ENCODE data around the gene POLD1.

POLD1 gene

DNA sequence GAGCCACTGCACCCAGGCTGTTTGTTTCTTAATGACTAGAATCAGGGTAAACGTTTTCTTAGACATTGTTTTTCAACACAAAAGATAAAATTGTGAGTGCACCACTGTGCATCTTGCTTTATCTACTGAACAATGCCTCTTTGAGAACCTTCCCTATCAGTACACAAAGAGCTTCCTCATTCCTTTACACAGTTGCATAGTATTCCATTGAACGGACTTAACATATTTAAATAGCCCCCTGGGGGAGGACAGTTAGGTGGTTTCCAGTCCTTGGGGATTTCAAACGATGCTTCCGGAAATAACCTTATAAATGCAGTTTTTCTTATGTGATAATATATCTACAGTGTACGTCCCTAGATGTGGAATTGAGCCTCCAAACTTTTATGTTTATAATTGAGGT, 8.6 kb downstream of the POLD1 start:
- no peak for DNase-seq

DNA sequence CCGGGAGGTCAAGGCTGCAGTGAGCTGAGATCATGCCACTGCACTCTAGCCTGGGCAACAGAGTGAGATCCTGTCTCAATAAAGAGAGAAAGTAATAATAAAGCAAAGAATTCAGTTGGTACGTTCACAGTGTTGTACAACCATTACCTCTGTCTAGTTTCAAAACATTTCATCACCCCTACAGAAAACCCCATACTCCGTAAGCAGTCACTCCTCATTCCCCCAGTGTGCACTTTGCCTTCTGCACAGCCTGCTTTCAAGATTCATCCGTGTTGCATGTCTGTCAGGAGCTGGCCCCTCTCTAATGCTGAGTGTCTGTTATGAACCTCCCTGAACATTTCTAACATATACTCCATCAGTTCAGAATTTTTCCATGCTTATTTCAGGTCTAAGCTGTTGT, 9.4 kb downstream of the POLD1 start:
- no peak for DNase-seq

DNA sequence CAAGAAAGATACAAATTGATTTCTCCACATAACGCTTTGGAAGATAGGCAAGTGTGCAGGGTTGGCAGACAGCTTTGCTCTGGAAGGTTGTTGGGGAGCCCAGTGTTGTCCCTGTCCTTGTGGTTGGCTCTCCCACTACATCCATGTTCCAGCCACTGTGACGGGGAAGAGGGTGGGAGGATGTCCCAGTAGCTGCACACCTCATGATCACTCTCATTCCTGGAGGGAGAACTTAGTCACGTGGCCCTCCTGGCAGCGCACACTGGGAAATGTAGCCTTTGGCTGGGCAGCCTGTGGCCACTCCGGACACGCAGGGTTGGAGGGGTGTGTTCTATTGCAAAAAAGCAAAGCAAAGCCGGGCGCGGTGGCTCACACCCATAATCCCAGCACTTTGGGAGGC, 9.9 kb downstream of the POLD1 start:
- DNase-seq = no peak

DNA sequence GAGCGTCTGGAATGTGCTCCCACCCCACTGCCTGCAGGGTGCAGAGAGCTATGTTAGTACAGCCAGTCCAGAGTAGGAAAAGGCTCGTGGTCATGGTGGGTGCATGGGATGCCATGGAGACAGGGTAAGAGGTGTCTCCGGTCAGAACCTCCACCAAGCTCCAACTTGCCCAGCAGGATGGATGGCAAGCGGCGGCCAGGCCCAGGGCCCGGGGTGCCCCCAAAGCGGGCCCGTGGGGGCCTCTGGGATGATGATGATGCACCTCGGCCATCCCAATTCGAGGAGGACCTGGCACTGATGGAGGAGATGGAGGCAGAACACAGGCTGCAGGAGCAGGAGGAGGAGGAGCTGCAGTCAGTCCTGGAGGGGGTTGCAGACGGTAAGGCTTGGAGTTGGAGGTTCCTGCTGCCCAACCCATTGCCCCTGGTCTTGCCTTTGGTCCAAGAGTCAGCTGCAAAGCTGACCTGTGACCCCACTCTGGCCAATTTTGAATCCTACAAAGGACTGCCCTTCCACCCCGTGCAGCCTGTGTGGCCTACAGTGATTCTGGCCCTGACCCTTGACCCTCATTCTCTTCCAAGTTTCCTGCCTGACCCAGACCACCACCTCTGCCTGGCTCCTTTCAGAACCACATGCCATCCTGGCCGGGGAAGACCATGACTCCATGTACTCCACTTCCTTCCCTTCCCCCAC, 14.7 kb downstream of the POLD1 start:
- no peak for DNase-seq

DNA sequence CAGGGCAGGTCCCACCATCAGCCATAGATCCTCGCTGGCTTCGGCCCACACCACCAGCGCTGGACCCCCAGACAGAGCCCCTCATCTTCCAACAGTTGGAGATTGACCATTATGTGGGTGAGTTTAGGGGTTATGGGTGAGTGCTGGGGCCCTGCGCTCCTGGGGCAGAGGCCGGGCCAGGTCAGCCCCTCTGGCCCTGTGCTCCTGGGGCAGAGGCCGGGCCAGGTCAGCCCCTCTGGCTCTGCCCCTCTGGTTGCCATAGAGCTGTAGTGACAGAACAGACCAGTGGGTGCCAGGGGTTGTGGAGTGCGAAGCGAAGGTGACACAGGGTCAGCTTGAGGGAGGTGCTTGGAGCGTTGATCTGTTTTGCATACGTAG, 15.2 kb downstream of the POLD1 start:
- no peak for DNase-seq

DNA sequence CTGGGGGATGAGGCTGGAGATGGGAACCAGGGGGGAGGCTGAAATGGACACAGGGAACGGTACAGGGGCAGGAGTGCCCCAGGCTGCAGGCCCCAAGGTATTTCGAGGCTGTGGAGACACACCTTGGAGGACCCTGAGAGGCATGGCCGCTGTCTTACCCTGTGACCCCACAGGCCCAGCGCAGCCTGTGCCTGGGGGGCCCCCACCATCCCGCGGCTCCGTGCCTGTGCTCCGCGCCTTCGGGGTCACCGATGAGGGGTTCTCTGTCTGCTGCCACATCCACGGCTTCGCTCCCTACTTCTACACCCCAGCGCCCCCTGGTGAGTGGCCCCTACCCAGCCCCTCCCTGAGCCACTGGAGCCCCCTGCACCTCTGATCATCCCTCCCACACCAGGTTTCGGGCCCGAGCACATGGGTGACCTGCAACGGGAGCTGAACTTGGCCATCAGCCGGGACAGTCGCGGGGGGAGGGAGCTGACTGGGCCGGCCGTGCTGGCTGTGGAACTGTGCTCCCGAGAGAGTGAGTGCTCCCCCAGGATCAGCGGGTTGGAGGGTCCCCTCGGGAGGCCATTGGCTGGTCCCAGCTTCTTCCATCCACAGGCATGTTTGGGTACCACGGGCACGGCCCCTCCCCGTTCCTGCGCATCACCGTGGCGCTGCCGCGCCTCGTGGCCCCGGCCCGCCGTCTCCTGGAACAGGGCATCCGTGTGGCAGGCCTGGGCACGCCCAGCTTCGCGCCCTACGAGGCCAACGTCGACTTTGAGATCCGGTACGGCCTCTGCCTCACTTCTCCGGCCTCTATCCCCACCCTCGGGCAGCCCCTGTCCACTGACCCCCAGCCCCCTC, 17.7 kb downstream of the POLD1 start:
- no peak for DNase-seq

DNA sequence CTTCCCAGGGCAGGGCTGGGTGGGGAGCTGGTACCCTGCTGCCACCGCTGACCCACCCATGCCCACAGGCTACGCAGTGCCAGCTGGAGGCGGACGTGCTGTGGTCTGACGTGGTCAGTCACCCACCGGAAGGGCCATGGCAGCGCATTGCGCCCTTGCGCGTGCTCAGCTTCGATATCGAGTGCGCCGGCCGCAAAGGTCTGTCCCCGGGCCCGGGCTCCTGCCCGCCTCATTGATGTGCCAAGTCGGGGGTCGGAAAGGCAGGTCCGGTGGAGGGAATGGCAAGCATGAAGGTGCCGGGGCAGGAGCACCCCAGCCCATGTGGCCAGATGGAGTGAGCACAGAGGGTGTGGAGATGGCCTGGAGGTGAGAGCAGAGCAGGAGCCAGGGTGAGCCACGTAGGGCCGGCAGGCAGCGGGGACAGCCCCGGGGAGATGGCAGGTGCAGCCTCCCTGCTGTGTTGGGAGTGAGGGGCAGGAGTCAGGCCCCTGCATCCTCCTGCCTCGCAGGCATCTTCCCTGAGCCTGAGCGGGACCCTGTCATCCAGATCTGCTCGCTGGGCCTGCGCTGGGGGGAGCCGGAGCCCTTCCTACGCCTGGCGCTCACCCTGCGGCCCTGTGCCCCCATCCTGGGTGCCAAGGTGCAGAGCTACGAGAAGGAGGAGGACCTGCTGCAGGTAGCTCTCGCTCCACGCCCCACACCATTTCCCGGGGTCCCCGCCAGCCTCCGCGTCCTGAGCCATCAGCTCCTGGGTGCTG, 18.6 kb downstream of the POLD1 start:
- no peak for DNase-seq

DNA sequence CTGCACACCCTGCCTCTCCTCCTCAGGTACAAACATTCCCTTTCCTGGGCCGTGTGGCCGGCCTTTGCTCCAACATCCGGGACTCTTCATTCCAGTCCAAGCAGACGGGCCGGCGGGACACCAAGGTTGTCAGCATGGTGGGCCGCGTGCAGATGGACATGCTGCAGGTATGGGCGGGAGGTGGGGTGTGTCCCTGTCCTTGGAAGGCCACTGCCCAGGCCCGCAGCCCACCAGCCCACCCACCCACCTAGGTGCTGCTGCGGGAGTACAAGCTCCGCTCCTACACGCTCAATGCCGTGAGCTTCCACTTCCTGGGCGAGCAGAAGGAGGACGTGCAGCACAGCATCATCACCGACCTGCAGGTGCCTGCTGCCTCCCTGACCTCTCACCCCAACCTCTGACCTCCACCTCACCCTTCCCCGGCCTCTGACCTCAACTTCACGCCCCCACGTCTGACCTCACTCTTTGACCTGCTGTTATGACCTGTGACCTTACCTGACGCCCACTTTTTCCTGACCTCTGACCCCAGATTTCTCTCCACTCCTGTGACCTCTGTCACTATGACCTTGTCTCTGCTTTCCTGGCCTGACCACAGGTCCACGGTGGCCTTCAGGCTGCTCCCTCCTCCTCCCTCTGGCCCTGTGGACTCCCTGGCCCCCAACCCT, 22.1 kb downstream of the POLD1 start:
- no peak for DNase-seq

DNA sequence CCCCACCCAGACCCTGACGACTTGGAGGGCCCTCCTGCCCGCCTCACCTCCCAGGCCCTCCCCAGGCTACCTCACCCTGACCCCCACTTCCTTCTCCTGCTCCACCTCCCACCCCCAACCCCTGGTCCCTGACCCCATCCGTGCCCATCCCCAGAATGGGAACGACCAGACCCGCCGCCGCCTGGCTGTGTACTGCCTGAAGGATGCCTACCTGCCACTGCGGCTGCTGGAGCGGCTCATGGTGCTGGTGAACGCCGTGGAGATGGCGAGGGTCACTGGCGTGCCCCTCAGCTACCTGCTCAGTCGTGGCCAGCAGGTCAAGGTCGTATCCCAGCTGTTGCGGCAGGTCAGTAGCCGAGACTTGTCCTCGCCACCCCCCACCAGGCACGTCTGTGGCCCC, 22.7 kb downstream of the POLD1 start:
- no peak for DNase-seq

DNA sequence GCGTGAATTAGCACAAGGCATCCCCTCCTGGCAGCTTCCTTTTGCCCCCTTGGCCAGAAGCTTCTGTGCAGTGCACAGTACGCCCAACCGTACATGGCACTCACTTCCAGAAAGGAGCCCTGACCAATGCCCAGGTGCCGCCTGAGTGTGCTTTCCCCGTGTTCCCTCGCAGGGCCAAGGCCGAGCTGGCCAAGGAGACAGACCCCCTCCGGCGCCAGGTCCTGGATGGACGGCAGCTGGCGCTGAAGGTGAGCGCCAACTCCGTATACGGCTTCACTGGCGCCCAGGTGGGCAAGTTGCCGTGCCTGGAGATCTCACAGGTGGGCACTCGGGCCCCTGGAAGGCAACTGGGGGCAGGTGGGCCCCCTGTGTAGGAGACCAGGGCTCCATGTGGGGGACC, 25.2 kb downstream of the POLD1 start:
- DNase-seq = no peak

DNA sequence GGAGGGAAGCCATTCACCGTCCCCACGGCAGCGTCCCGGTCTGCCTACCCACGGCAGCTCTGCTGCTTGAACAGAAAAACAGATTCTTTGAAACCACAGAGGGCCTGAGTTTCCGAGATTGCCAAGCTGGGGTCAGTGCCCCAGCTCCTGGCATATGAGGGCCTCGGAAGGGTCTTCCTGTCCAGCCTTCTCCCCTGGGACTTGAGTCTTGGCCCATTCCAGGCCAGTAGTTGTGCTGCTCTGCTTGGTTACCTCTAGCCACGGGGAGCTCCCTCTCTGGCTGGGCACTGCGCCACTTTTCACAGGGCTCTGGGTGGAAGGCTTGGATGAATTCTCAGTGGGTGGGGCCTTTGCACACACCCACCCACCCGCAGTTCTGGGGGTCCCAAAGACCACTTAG, 26.0 kb downstream of the POLD1 start:
- no peak for DNase-seq

DNA sequence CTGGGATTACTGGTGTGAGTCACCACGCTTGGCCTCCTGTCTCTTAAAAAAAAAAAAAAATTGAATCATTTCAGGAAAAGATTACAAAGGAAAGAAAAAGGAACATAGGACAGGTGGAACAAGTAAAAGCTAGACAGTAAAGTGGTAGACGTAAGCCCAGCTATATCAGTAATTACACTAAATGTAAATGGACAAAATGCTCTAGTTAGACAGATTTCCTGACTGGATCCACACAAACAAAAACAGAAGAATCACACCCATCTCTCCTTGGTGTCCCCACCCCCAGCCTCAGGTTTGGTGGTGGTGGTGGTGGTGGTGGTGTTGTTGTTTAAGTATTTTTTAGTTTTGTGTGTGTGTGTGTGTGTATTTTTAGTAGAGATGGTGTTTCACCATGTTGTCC, 28.3 kb downstream of the POLD1 start:
- DNase-seq = no peak

DNA sequence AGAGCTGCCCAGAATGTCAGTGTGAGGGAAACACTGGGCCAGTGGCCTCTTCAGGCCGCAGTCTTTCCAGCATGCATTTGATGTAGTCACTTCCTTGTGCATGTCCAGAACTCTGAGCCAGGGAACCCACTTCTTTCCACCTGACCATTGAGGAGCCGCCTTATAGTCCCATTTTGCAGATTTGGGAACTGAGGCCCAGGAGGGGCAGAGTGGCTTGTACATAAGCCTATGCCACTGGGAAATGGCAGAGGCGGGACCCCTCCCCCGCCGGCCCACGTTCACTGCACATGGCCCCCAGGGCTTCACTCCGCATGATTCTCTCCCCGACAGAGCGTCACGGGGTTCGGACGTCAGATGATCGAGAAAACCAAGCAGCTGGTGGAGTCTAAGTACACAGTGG, 28.9 kb downstream of the POLD1 start:
- no peak for DNase-seq

DNA sequence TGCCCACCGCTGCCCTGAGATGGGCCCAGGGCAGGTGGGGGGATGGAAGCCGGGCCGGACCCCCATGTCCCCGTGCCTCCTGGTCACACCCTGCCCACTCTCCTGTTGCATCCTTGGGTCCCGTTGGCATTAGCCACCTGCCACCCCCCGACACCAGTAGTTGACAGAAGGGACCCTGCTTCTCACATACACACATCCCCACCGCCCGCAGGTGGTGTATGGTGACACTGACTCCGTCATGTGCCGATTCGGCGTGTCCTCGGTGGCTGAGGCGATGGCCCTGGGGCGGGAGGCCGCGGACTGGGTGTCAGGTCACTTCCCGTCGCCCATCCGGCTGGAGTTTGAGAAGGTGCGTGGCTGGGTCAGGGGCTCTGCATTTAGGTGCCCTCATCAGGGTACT, 29.4 kb downstream of the POLD1 start:
- DNase-seq = no peak

DNA sequence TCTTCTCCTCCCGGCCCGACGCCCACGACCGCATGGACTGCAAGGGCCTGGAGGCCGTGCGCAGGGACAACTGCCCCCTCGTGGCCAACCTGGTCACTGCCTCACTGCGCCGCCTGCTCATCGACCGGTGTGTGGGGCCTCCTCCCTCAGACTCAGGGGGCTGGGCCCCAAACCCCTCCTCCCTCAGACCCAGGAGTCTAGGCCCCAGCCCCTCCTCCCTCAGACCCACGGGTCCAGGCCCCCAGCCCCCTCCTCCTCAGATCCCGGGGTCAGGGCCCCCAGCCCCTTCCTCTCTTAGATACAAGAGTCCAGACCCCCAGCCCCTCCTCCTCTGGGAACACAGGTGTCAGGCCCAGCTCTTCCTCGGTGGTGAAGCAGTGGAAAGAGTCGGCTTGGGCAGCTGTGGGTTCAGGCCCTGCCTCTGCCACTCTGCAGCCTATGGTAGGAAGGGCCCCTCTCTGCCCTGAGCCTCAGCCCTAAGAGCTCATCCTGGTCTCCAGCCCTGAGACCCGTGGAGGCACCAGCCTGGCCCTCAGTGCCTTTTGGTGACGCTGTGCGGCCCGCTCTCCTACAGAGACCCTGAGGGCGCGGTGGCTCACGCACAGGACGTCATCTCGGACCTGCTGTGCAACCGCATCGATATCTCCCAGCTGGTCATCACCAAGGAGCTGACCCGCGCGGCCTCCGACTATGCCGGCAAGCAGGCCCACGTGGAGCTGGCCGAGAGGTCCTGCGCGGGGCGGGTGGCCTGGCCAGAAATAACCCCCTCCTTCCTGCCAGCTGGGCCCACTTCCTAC, 30.9 kb downstream of the POLD1 start:
- peak; percentile 80 for DNase-seq

DNA sequence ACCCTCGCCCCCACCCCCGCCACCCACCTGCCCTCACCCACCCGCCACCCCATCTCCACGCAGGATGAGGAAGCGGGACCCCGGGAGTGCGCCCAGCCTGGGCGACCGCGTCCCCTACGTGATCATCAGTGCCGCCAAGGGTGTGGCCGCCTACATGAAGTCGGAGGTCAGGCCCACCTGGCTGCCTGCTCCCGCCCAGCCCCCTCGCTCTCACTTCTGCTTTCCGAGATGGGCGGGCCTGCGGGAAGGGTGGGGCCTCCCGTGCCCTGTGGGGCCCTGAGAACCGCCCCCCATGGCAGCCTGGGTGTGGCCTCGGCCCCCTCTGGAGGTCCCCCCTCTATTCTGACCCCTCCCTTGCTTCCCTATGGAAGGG, 31.5 kb downstream of the POLD1 start:
- peak; percentile 27 for DNase-seq

DNA sequence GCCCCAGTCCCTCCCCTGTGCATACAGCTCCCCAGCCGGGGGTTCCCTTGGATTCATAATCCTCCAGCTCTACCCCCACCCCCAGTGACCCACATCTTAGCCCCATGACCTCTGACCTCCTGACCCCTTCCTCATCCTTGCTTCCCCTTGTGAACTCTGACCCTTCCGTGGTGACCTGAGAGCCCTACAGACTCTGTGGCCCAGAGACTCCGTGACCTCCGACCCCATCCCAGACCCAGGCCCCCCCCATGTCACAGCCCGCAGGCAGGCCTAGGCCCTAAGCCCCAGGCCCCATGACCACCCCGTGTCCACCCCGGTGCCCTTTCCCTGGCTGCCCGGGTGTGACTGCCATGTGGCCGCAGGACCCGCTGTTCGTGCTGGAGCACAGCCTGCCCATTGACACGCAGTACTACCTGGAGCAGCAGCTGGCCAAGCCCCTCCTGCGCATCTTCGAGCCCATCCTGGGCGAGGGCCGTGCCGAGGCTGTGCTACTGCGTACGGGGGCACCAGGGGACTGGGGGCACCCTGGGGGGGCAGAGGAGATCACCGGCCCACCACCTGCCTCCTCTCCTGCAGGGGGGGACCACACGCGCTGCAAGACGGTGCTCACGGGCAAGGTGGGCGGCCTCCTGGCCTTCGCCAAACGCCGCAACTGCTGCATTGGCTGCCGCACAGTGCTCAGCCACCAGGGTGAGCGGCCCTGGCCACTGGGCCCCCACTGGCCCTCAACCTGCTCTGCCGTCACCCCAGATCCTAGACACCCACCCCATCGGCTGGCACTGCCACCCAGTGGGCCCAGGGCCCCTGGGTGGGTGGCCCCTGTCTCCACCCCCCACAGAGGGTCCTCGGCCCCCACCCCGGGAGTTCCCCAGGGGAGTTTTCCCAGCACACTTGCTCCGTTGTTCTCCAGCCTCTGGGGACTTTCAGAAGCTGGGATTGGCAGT, 32.2 kb downstream of the POLD1 start:
- no peak for DNase-seq

DNA sequence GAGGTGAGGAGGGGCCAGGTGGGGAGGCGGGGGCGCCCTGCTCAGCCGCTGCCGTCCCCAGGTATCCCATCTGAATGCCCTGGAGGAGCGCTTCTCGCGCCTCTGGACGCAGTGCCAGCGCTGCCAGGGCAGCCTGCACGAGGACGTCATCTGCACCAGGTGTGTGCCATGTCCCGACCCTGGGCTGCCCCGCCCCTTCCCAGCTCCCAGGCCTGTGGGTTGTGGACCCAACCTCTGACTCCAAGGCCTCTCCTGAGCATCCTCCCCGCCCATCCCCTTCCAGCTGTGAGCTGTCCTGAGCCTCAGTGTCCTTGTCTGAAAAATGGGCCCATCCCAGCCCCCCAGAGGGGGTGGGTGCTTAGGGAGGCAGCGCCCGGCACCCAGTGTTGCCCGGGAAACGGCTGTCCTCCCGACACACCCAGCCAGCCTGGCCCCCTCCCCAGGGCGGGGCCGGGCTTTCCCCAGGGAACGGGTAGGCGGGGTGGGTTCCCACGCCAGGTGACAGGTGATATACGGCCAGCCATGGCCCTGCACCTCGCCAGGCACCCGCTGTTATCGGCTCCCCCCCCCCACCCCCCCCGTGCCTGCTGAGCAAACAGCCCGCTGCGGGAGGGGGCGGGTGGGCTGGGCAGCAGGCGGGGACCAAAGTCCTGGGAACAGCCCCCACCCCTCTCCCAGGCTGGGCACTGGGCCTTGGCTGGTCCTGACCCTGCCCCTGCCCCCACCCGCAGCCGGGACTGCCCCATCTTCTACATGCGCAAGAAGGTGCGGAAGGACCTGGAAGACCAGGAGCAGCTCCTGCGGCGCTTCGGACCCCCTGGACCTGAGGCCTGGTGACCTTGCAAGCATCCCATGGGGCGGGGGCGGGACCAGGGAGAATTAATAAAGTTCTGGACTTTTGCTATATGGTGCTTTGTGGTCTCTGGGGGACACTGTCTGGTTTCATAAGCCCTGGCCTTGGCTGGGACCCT, 33.2 kb downstream of the POLD1 start:
- no peak for DNase-seq

DNA sequence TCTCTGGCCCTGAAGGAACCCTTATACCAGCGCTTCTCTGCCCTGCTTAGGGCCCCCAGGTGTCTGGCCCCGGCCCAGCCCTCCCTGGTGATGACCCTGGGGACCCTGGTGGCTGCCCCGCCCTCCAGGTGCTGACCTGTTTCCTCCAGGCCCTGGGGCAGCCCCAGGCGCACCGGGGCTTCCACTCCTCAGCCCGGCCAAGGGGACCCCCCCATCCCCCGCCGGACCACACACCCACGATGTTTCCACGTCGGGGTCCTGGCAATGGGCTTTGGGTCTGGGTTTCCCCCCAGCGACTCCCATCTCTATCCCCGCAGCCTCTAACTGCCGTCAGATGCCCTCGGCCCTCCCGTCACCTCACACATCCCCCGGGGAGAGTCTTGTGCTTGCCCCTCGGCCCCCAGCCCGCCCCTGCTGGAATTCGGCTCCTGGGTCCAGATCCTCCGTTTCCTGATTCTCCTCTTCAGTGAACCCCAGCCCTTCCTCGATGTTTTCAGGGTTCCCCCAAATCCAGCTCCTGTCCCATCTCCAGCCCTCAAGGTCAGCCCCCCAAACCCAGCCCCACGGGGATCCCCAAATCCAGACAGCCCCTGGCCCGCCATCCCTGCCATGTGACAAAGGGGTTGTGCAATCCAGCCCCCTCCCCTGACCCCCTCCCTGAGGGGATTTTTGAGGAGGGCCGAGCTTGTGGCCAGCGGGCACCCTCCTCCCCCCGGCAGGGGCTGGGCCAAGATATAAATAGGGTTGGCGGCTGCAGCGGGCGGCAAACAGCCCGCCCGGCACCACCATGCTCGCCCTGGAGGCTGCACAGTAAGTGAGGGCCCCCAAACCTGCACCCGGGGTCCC, 34.3 kb downstream of the POLD1 start, which contains the start of gene SPIB:
SPIB (plus strand) TSS at position 763 of the 846 bp plus-strand sequence; CDS start at position 788, 25 bp downstream.
- no peak for DNase-seq

All from CD4-positive, alpha-beta T cell treated with Interleukin-12 subunit alpha and Interleukin-12 subunit beta, for 1 hour (primary cell).